ENCODE data around the gene CCDC24. TPM values are rescaled to one million over a fixed set of nuclear protein-coding genes. Genes with fewer than 3 reads are reported as not detected.

Gene CCDC24
- total RNA-seq, 2 experiments from 2014 or later = 8.9 to 9.2 TPM

DNA sequence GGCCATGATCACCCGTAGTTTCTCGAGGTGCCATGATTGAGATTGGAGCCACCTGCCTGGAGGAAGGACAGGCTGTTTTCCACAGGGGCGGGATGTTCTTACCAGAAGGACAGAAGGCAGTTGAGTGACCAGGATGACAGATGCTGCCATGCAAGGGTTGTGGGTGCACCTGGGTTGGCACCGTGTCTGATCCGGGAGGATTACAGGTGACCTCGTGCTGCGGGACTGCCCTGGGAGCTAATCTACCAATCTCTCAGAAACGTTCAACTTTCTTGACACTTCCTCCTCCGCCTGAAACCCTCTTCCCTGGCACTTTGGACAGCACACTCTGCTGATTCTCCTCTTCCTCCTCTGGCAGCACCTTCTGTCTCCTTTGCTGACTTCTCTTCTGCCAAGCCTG lies 53.7 kb downstream of the CCDC24 start:
- no peak overlapping the region for H2AFZ ChIP-seq (ENCODE audit: low read length)
- no TSS peak for BruUV-seq (replicated peaks)
- no peak for TF ChIP-seq EZH2phosphoT487 (IDR thresholded peaks at IDR 0.05; ENCODE audit: borderline replicate concordance, low read depth, low read length)
- TF ChIP-seq, protein P1, sequence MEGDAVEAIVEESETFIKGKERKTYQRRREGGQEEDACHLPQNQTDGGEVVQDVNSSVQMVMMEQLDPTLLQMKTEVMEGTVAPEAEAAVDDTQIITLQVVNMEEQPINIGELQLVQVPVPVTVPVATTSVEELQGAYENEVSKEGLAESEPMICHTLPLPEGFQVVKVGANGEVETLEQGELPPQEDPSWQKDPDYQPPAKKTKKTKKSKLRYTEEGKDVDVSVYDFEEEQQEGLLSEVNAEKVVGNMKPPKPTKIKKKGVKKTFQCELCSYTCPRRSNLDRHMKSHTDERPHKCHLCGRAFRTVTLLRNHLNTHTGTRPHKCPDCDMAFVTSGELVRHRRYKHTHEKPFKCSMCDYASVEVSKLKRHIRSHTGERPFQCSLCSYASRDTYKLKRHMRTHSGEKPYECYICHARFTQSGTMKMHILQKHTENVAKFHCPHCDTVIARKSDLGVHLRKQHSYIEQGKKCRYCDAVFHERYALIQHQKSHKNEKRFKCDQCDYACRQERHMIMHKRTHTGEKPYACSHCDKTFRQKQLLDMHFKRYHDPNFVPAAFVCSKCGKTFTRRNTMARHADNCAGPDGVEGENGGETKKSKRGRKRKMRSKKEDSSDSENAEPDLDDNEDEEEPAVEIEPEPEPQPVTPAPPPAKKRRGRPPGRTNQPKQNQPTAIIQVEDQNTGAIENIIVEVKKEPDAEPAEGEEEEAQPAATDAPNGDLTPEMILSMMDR (conservative IDR thresholded peaks at IDR 0.05; ENCODE audit: low read length) = no peak
- no peaks in the 10 kb centered on the region for H4K20me1 ChIP-seq (ENCODE audit: insufficient read depth, low read length)
- H3K9me3 ChIP-seq (ENCODE audit: low read length) = no peaks in the 10 kb centered on the region
- H3K4me3 ChIP-seq (ENCODE audit: low read depth, low read length, poor library complexity, severe bottlenecking) = no peak overlapping the region
- no peaks in the 10 kb centered on the region for H3K36me3 ChIP-seq (ENCODE audit: insufficient read depth, low read length)
- H3K4me1 ChIP-seq (ENCODE audit: insufficient read depth, low read length, poor library complexity, severe bottlenecking) = no peaks in the 10 kb centered on the region
- POLR2A ChIA-PET = no interaction called here
- CTCF ChIA-PET (ENCODE audit: unreplicated experiment) = no interaction called here
- intact Hi-C loops (cut with micrococcal nuclease; ENCODE audit: unreplicated experiment) = loop anchor here (5.0 kb wide), 1 partner anchor 508 kb away; no protein-coding TSS in a partner anchor
- no peak overlapping the region for H3K4me2 ChIP-seq (ENCODE audit: low read length)
- no peak for DNase-seq (ENCODE audit: low spot score)
- no peaks in the 10 kb centered on the region for H3K79me2 ChIP-seq (ENCODE audit: insufficient read depth, low read depth, low read length)
- no peaks in the 10 kb centered on the region for H3K9me2 ChIP-seq (ENCODE audit: insufficient read depth, low read length)
- H3K27ac ChIP-seq (ENCODE audit: low read depth, low read length, poor library complexity, severe bottlenecking) = no peak overlapping the region

Other genes starting within 250 kb of the CCDC24 start
- 0.44 TPM in 1 of 2 replicates, not detected in the other for gene ARTN, start 57.8 kb upstream of the CCDC24 start, total RNA-seq (2014; rRNA removed; shearing (Covaris generic))
- gene ARTN, start 57.8 kb upstream of the CCDC24 start, total RNA-seq (2022) = 1.2 and 1.8 TPM in 2 replicates
- gene IPO13, start 44.6 kb upstream of the CCDC24 start, total RNA-seq (2014; rRNA removed; shearing (Covaris generic)) = 13.1 and 17.8 TPM in 2 replicates
- gene IPO13, start 44.6 kb upstream of the CCDC24 start, total RNA-seq (2022) = 24.1 and 26.5 TPM in 2 replicates
- gene DPH2, start 21.6 kb upstream of the CCDC24 start, total RNA-seq (2014; rRNA removed; shearing (Covaris generic)) = 42.1 and 45.6 TPM in 2 replicates
- gene DPH2, start 21.6 kb upstream of the CCDC24 start, total RNA-seq (2022) = 21.6 and 28.6 TPM in 2 replicates
- 62.0 and 97.1 TPM in 2 replicates for gene ATP6V0B, start 16.6 kb upstream of the CCDC24 start, total RNA-seq (2014; rRNA removed; shearing (Covaris generic))
- gene ATP6V0B, start 16.6 kb upstream of the CCDC24 start, total RNA-seq (2022) = 58.9 and 68.4 TPM in 2 replicates
- gene B4GALT2, start 12.4 kb upstream of the CCDC24 start, total RNA-seq (2014; rRNA removed; shearing (Covaris generic)) = 1.4 and 1.9 TPM in 2 replicates
- 0.57 and 0.65 TPM in 2 replicates for gene B4GALT2, start 12.4 kb upstream of the CCDC24 start, total RNA-seq (2022)
- 7.0 and 8.2 TPM in 2 replicates for gene SLC6A9, start 39.9 kb downstream of the CCDC24 start, total RNA-seq (2014; rRNA removed; shearing (Covaris generic))
- 21.8 and 22.4 TPM in 2 replicates for gene SLC6A9, start 39.9 kb downstream of the CCDC24 start, total RNA-seq (2022)
- not detected in 2 replicates for gene KLF17, start 127.2 kb downstream of the CCDC24 start, total RNA-seq (2014; rRNA removed; shearing (Covaris generic))
- gene KLF17, start 127.2 kb downstream of the CCDC24 start, total RNA-seq (2022) = not detected in 2 replicates
- gene KLF18, start 150.0 kb downstream of the CCDC24 start, total RNA-seq (2014; rRNA removed; shearing (Covaris generic)) = not detected in 2 replicates
- not detected in 2 replicates for gene KLF18, start 150.0 kb downstream of the CCDC24 start, total RNA-seq (2022)
- 35.4 and 56.8 TPM in 2 replicates for gene DMAP1, start 221.9 kb downstream of the CCDC24 start, total RNA-seq (2014; rRNA removed; shearing (Covaris generic))
- 53.0 and 55.9 TPM in 2 replicates for gene DMAP1, start 221.9 kb downstream of the CCDC24 start, total RNA-seq (2022)

All from OCI-LY7 (cell line).